Parathyroid adenoma (tissue), 2 donors: ENCODE measurements around the gene REPIN1.

Source experiments
- H2AFZ ChIP-seq: fragments of 300-600 bp; sonication (generic); one replicate; pipeline ENCODE4 v1.7.0; 2017; ENCODE audit warnings: antibody characterized with exemption, mild to moderate bottlenecking
- H3K27ac ChIP-seq: fragments of 300-600 bp; sonication (generic); one replicate; pipeline ENCODE4 v1.7.0; 2017
- H3K27me3 ChIP-seq: fragments of 300-600 bp; sonication (generic); one replicate; pipeline ENCODE4 v1.7.0; 2017; ENCODE audit warnings: low read length; ENCODE audit not compliant: control insufficient read depth, insufficient read depth
- H3K36me3 ChIP-seq: fragments of 300-600 bp; sonication (generic); one replicate; pipeline ENCODE4 v1.7.0; 2017; ENCODE audit warnings: low read length; ENCODE audit not compliant: control insufficient read depth, insufficient read depth
- H3K4me1 ChIP-seq: fragments of 300-600 bp; sonication (generic); one replicate; pipeline ENCODE4 v1.7.0; 2017; ENCODE audit warnings: control low read depth
- H3K4me2 ChIP-seq: fragments of 300-600 bp; sonication (generic); one replicate; pipeline ENCODE4 v1.7.0; 2017; ENCODE audit warnings: low read length
- H3K4me3 ChIP-seq: fragments of 300-600 bp; sonication (generic); one replicate; pipeline ENCODE4 v1.7.0; 2017; ENCODE audit warnings: low read depth, low read length
- H3K79me2 ChIP-seq: fragments of 300-600 bp; sonication (generic); one replicate; pipeline ENCODE4 v1.7.0; 2017; ENCODE audit warnings: control low read depth
- H3K9ac ChIP-seq: fragments of 300-600 bp; sonication (generic); one replicate; pipeline ENCODE4 v1.7.0; 2017; ENCODE audit warnings: mild to moderate bottlenecking
- H3K9me3 ChIP-seq: fragments of 300-600 bp; sonication (generic); one replicate; pipeline ENCODE4 v1.7.0; 2017; ENCODE audit warnings: low read length; ENCODE audit not compliant: control insufficient read depth
- CTCF ChIP-seq: fragments of 300-600 bp; sonication (generic); IDR thresholded peaks from one replicate; pipeline ENCODE4 v1.7.0; 2017; ENCODE audit warnings: antibody characterized with exemption, mild to moderate bottlenecking
- donor health status: primary hyperparathyroidism.

The REPIN1 gene

GRCh38 chr7:150400008-150400787, 31.6 kb downstream of the REPIN1 start:
- Histone ChIP-seq H3K4me1 (peaks cover 17% of the 10 kb centered on the region), H3K4me2 (peak overlapping the region; percentile 29), H3K27me3 (no peaks in the 10 kb centered on the region), H3K9ac (no peak overlapping the region), H3K9me3 (no peaks in the 10 kb centered on the region), H3K27ac (peak overlapping the region; percentile 67), H3K79me2 (no peaks in the 10 kb centered on the region), H3K36me3 (no peaks in the 10 kb centered on the region), H2AFZ (peak overlapping the region; percentile 4), H3K4me3 (no peak overlapping the region)
- TF ChIP-seq CTCF, result no peak

- no peaks in the 10 kb centered on the region for H3K9me3 ChIP-seq
- H2AFZ ChIP-seq, result no peak overlapping the region
- peaks cover 20% of the 10 kb centered on the region for H3K4me1 ChIP-seq
- no peak overlapping the region for H3K4me3 ChIP-seq
- no peaks in the 10 kb centered on the region for H3K27me3 ChIP-seq
- peak overlapping the region; percentile 67 for H3K27ac ChIP-seq
- H3K4me2 ChIP-seq, result peak overlapping the region; percentile 1
- no peak for TF ChIP-seq CTCF
- H3K79me2 ChIP-seq, result no peaks in the 10 kb centered on the region
- no peaks in the 10 kb centered on the region for H3K36me3 ChIP-seq
- no peak overlapping the region for H3K9ac ChIP-seq
These were observed 32.3 kb downstream of the REPIN1 start for GRCh38 chr7:150400788-150401423.

- Histone ChIP-seq H3K4me3 (no peak overlapping the region), H3K9ac (no peak overlapping the region), H3K9me3 (no peaks in the 10 kb centered on the region), H3K4me2 (no peak overlapping the region), H3K79me2 (no peaks in the 10 kb centered on the region), H3K27ac (no peak overlapping the region), H3K27me3 (no peaks in the 10 kb centered on the region), H3K36me3 (no peaks in the 10 kb centered on the region), H3K4me1 (peaks cover 25% of the 10 kb centered on the region), H2AFZ (no peak overlapping the region)
- TF ChIP-seq CTCF, result no peak
These were observed 32.8 kb downstream of the REPIN1 start for GRCh38 chr7:150401424-150401790.

GRCh38 chr7:150401861-150402631, 33.4 kb downstream of the REPIN1 start:
- H3K36me3 ChIP-seq, result no peaks in the 10 kb centered on the region
- no peaks in the 10 kb centered on the region for H3K9me3 ChIP-seq
- H3K27me3 ChIP-seq, result no peaks in the 10 kb centered on the region
- H3K9ac ChIP-seq, result no peak overlapping the region
- TF ChIP-seq CTCF, result no peak
- H3K4me1 ChIP-seq, result peaks cover 28% of the 10 kb centered on the region
- H3K27ac ChIP-seq, result no peak overlapping the region
- no peaks in the 10 kb centered on the region for H3K79me2 ChIP-seq
- no peak overlapping the region for H3K4me2 ChIP-seq
- H2AFZ ChIP-seq, result no peak overlapping the region
- no peak overlapping the region for H3K4me3 ChIP-seq
